HL-60 (cell line): ENCODE data around the gene CPS1.

Experiments
- GABPA ChIP-seq: IDR thresholded peaks from 2 replicates; pipeline ENCODE4 v1.6.1; 2012; ENCODE audit warnings: low read depth
- POLR2AphosphoS5 ChIP-seq: IDR thresholded peaks from 2 replicates; pipeline ENCODE4 v1.6.1; 2012; ENCODE audit warnings: low read depth
- SPI1 ChIP-seq: IDR thresholded peaks from 2 replicates; pipeline ENCODE4 v1.6.1; 2012; ENCODE audit warnings: low read depth, mild to moderate bottlenecking, borderline replicate concordance
- TF ChIP-seq, protein P1 (sequence below): IDR thresholded peaks from one replicate; pipeline ENCODE4 v1.5.1; 2011; ENCODE audit warnings: low read length, control low read depth, inconsistent platforms; ENCODE audit not compliant: insufficient read depth
- TF ChIP-seq, protein P2 (sequence below): IDR thresholded peaks from 2 replicates; pipeline ENCODE4 v1.6.1; 2012; ENCODE audit warnings: low read depth; ENCODE audit not compliant: insufficient replicate concordance

DNA sequence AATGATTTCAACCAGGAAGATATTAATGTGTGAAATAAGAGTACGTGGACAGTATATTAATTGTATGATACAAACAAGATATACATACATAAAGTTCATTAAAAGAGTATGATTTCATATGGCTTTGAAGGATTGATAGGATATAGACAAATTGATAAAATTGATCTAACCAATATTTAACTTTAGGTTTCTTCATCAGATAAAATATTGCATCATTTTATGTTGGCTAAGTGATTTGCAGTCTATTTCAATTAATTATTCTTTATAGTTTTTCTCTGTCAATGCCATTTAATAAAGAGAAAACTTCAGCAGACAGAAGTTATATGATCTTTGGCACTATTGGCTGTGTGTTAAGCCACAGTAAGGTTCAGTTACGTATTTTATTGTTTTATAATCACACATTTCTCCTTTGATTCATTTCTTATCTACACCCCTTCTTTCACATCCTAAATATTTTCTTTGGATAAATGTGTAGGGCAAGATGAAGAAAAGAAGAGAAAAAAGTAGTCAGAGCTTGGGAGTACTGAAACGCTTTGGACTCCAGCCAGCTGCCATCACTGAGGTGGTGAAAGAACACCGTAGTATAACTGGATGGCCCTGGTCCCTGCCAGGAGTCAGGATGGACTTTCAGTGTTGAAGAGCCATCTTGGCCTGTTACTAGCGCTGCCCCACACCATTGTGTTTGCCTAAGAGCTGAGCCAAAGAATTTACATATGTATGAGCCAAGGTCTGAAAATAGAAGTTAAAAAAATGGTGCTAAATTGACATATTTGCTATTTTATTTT, 9.8 kb upstream of the CPS1 start:
- no peak for TF ChIP-seq POLR2AphosphoS5
- TF ChIP-seq, protein P1, sequence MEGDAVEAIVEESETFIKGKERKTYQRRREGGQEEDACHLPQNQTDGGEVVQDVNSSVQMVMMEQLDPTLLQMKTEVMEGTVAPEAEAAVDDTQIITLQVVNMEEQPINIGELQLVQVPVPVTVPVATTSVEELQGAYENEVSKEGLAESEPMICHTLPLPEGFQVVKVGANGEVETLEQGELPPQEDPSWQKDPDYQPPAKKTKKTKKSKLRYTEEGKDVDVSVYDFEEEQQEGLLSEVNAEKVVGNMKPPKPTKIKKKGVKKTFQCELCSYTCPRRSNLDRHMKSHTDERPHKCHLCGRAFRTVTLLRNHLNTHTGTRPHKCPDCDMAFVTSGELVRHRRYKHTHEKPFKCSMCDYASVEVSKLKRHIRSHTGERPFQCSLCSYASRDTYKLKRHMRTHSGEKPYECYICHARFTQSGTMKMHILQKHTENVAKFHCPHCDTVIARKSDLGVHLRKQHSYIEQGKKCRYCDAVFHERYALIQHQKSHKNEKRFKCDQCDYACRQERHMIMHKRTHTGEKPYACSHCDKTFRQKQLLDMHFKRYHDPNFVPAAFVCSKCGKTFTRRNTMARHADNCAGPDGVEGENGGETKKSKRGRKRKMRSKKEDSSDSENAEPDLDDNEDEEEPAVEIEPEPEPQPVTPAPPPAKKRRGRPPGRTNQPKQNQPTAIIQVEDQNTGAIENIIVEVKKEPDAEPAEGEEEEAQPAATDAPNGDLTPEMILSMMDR = no peak
- TF ChIP-seq, protein P2, sequence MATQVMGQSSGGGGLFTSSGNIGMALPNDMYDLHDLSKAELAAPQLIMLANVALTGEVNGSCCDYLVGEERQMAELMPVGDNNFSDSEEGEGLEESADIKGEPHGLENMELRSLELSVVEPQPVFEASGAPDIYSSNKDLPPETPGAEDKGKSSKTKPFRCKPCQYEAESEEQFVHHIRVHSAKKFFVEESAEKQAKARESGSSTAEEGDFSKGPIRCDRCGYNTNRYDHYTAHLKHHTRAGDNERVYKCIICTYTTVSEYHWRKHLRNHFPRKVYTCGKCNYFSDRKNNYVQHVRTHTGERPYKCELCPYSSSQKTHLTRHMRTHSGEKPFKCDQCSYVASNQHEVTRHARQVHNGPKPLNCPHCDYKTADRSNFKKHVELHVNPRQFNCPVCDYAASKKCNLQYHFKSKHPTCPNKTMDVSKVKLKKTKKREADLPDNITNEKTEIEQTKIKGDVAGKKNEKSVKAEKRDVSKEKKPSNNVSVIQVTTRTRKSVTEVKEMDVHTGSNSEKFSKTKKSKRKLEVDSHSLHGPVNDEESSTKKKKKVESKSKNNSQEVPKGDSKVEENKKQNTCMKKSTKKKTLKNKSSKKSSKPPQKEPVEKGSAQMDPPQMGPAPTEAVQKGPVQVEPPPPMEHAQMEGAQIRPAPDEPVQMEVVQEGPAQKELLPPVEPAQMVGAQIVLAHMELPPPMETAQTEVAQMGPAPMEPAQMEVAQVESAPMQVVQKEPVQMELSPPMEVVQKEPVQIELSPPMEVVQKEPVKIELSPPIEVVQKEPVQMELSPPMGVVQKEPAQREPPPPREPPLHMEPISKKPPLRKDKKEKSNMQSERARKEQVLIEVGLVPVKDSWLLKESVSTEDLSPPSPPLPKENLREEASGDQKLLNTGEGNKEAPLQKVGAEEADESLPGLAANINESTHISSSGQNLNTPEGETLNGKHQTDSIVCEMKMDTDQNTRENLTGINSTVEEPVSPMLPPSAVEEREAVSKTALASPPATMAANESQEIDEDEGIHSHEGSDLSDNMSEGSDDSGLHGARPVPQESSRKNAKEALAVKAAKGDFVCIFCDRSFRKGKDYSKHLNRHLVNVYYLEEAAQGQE = no peak
- TF ChIP-seq SPI1 = no peak
- TF ChIP-seq GABPA = no peak
